C4-2B (cell line): ENCODE data around the gene ZFP36L1.

Source experiments
- CTCF ChIP-seq: fragments of 450-650 bp; conservative IDR thresholded peaks from 2 replicates; pipeline ENCODE4 v1.5.1; 2017; ENCODE audit warnings: mild to moderate bottlenecking
- ZFX ChIP-seq: fragments of 450-650 bp; IDR thresholded peaks from 2 replicates; pipeline ENCODE4 v1.6.1; 2017

DNA sequence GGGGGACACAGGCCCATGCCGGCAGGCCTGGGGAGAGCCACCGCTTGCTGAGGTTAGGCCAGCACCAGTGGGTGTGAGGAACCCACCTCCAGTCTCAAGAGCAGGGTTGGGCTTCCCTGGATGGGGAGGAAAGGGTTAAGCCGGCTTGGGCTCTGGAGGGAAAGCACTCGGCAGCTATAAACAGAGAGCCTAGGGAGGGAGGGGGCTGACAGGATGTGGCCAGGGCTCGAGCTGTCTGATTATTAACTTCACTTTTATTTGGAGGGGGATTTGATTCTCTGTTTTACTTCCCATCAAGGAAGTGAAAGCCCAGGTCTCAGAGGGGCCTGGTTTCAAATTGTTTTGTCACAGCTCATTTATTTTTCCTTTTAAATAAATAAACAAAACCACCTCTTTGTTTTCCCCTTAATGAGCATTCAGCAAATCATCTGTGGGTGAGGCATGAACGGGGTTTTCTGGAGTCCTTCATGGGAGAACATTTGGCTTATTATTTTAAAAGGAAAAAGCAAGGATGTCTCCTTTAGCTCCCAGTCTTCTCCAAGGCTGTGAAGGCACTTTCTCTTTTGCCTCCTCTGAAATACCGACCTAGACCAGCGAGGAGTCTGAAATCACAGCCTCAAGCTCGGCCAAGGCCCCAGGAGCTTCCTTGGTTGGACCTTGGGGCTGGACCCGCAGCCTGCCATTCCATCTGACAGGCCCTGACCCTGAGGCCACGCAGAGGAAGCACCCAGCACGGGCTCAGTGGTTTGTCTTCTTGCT, 21.9 kb upstream of the ZFP36L1 start:
- TF ChIP-seq CTCF (no peak), ZFX (no peak)
